H9 (cell line): ENCODE results near the gene TNFRSF18. TPM values are rescaled to one million over a fixed set of nuclear protein-coding genes. Genes with fewer than 3 reads are reported as not detected.

Experiments
- DNase-seq: peaks from one replicate; pipeline ENCODE4 v3.0.0-alpha.2; 2017
- H2AFZ ChIP-seq: one replicate; pipeline ENCODE4 v1.6.1; 2013; ENCODE audit warnings: mild to moderate bottlenecking, low read length, control low read depth, moderate library complexity
- H2AK5ac ChIP-seq: 2 replicates; pipeline ENCODE4 v1.6.1; 2013; ENCODE audit warnings: low read length, control low read depth, mixed read lengths; ENCODE audit not compliant: insufficient read length
- H2BK120ac ChIP-seq: one replicate; pipeline ENCODE4 v1.6.1; 2013; ENCODE audit warnings: low read depth, mild to moderate bottlenecking, low read length, control low read depth, inconsistent platforms; ENCODE audit not compliant: poor library complexity, severe bottlenecking
- H2BK12ac ChIP-seq: 2 replicates; pipeline ENCODE4 v1.6.1; 2013; ENCODE audit warnings: low read length, control low read depth, mixed read lengths, low read depth; ENCODE audit not compliant: insufficient read length
- H2BK15ac ChIP-seq: 2 replicates; pipeline ENCODE4 v1.6.1; 2013; ENCODE audit warnings: low read depth, low read length, control low read depth
- H2BK20ac ChIP-seq: one replicate; pipeline ENCODE4 v1.6.1; 2013; ENCODE audit warnings: low read depth, mild to moderate bottlenecking, low read length, control low read depth, inconsistent platforms; ENCODE audit not compliant: poor library complexity, severe bottlenecking
- H2BK5ac ChIP-seq: 2 replicates; pipeline ENCODE4 v1.6.1; 2013; ENCODE audit warnings: low read length, control low read depth, mixed read lengths; ENCODE audit not compliant: insufficient read length
- H3K14ac ChIP-seq: 2 replicates; pipeline ENCODE4 v1.6.1; 2013; ENCODE audit warnings: low read length, control low read depth; ENCODE audit not compliant: insufficient read depth
- H3K18ac ChIP-seq: 2 replicates; pipeline ENCODE4 v1.6.1; 2013; ENCODE audit warnings: low read depth, mild to moderate bottlenecking, mixed read lengths, low read length, control low read depth; ENCODE audit not compliant: insufficient read length
- H3K23ac ChIP-seq: 2 replicates; pipeline ENCODE4 v1.6.1; 2013; ENCODE audit warnings: low read length, control low read depth, mixed read lengths, low read depth; ENCODE audit not compliant: insufficient read length
- H3K23me2 ChIP-seq: 2 replicates; pipeline ENCODE4 v1.6.1; 2013; ENCODE audit warnings: low read depth, mild to moderate bottlenecking, mixed read lengths, low read length, control low read depth; ENCODE audit not compliant: insufficient read length, poor library complexity, severe bottlenecking
- H3K27ac ChIP-seq: 2 replicates; pipeline ENCODE4 v1.5.1; 2013; ENCODE audit warnings: low read length, control low read depth, mixed read lengths, low read depth; ENCODE audit not compliant: insufficient read length
- H3K27me3 ChIP-seq: 2 replicates; pipeline ENCODE4 v1.6.1; 2013; ENCODE audit warnings: low read length, control low read depth, inconsistent platforms; ENCODE audit not compliant: insufficient read depth
- H3K4ac ChIP-seq: 2 replicates; pipeline ENCODE4 v1.6.1; 2013; ENCODE audit warnings: low read depth, mild to moderate bottlenecking, control low read depth, inconsistent platforms, low read length, moderate library complexity
- H3K4me1 ChIP-seq: 2 replicates; pipeline ENCODE4 v1.6.1; 2013; ENCODE audit warnings: low read length, control low read depth, inconsistent platforms; ENCODE audit not compliant: insufficient read depth
- H3K4me2 ChIP-seq: 2 replicates; pipeline ENCODE4 v1.6.1; 2013; ENCODE audit warnings: low read length, control low read depth, mixed read lengths; ENCODE audit not compliant: insufficient read length, insufficient read depth
- H3K56ac ChIP-seq: 2 replicates; pipeline ENCODE4 v1.6.1; 2013; ENCODE audit warnings: low read depth, mild to moderate bottlenecking, mixed read lengths, low read length, control low read depth; ENCODE audit not compliant: insufficient read length
- H3K79me1 ChIP-seq: 2 replicates; pipeline ENCODE4 v1.6.1; 2013; ENCODE audit warnings: low read depth, mild to moderate bottlenecking, moderate library complexity, low read length, control low read depth, inconsistent platforms; ENCODE audit not compliant: insufficient read depth, poor library complexity, severe bottlenecking
- H3K79me2 ChIP-seq: 2 replicates; pipeline ENCODE4 v1.6.1; 2013; ENCODE audit warnings: low read length, control low read depth, inconsistent platforms; ENCODE audit not compliant: insufficient read depth
- H3K9ac ChIP-seq: 2 replicates; pipeline ENCODE4 v1.6.1; 2013; ENCODE audit warnings: low read length, control low read depth, mixed read lengths; ENCODE audit not compliant: insufficient read length; ENCODE audit errors: extremely low read depth
- H3K9me3 ChIP-seq: one replicate; pipeline ENCODE4 v1.6.1; 2013; ENCODE audit warnings: low read depth, low read length, inconsistent platforms; ENCODE audit not compliant: control insufficient read depth
- H3T11ph ChIP-seq: one replicate; pipeline ENCODE4 v1.6.1; 2013; ENCODE audit warnings: mild to moderate bottlenecking, low read length, control low read depth, inconsistent platforms
- H4K20me1 ChIP-seq: one replicate; pipeline ENCODE4 v1.6.1; 2013; ENCODE audit not compliant: control insufficient read depth, insufficient read length, insufficient read depth
- H4K5ac ChIP-seq: 2 replicates; pipeline ENCODE4 v1.6.1; 2013; ENCODE audit warnings: low read depth, mild to moderate bottlenecking, mixed read lengths, low read length, control low read depth; ENCODE audit not compliant: insufficient read length
- H4K8ac ChIP-seq: replicated peaks from 2 replicates; pipeline ENCODE4 v1.6.1; 2013; ENCODE audit warnings: low read length, control low read depth, mixed read lengths, low read depth; ENCODE audit not compliant: insufficient read length
- H4K91ac ChIP-seq: 2 replicates; pipeline ENCODE4 v1.6.1; 2013; ENCODE audit warnings: low read depth, mild to moderate bottlenecking, moderate library complexity, mixed read lengths, low read length, control low read depth; ENCODE audit not compliant: insufficient read length
- H3K27ac Mint-ChIP-seq, 3 experiments: 2 replicates in 2 of 3; 3 replicates in 1 of 3; pipeline ENCODE4 v1.8.0; 2020 to 2021; ENCODE audit warnings: mixed read lengths in 3 of 3, mild to moderate bottlenecking in 1 of 3, moderate library complexity in 1 of 3
- H3K27me3 Mint-ChIP-seq: 2 replicates; pipeline ENCODE4 v1.8.0; 2021; ENCODE audit warnings: low read depth, mild to moderate bottlenecking, moderate library complexity, mixed read lengths
- H3K36me3 Mint-ChIP-seq, 3 experiments: 2 replicates in 2 of 3; 3 replicates in 1 of 3; pipeline ENCODE4 v1.8.0; 2020 to 2021; ENCODE audit warnings: low read depth in 3 of 3, mixed read lengths in 3 of 3; ENCODE audit not compliant: insufficient read depth in 1 of 3
- H3K4me1 Mint-ChIP-seq, 2 experiments: 2 replicates each; pipeline ENCODE4 v1.8.0; 2020; ENCODE audit warnings: mixed read lengths in 2 of 2
- H3K4me3 Mint-ChIP-seq, 2 experiments: 2 replicates in 1 of 2; 3 replicates in 1 of 2; pipeline ENCODE4 v1.8.0; 2020 to 2021; ENCODE audit warnings: mild to moderate bottlenecking in 2 of 2, mixed read lengths in 2 of 2, moderate library complexity in 1 of 2
- H3K9me3 Mint-ChIP-seq, 2 experiments: 2 replicates in 1 of 2; 3 replicates in 1 of 2; pipeline ENCODE4 v1.8.0; 2020; ENCODE audit warnings: mild to moderate bottlenecking in 2 of 2, mixed read lengths in 2 of 2, moderate library complexity in 1 of 2
- CTCF ChIP-seq: fragments of 200-600 bp; sonication (generic); conservative IDR thresholded peaks from 3 replicates; pipeline ENCODE4 v1.8.0; 2021; ENCODE audit warnings: antibody characterized with exemption, mild to moderate bottlenecking
- whole genome bisulfite sequencing: extraction: QIAGEN DNeasy Blood & Tissue Kit; methylation state at CpG from one replicate; pipeline ENCODE4 v1.1.7; 2013; ENCODE audit warnings: missing lambda C conversion rate, low lambda C conversion rate, mixed read lengths; ENCODE audit not compliant: insufficient read length; ENCODE audit errors: extremely low coverage; 5-methylcytosine and 5-hydroxymethylcytosine counted together
- total RNA-seq: library from RNA; stranded (reverse); gene quantifications from 2 replicates; pipeline ENCODE4 v1.2.1, GENCODE V29; 2021

TNFRSF18 gene
- total RNA-seq, 1 experiment from 2014 or later = 2.0 TPM

GRCh38 chr1:1166642-1167397 lies 39.6 kb downstream of the TNFRSF18 start:
- Histone ChIP-seq H3K23ac (no peak overlapping the region), H2BK15ac (no peak overlapping the region), H3K4me1 (no peaks in the 10 kb centered on the region; the same call in 1 of the 2 replicates), H3K14ac (no peak overlapping the region), H3K9me3 (no peaks in the 10 kb centered on the region), H2BK12ac (no peak overlapping the region), H2AK5ac (no peak overlapping the region), H3K4me2 (no peak overlapping the region), H3K27ac (no peak overlapping the region), H3K18ac (no peak overlapping the region), H2BK20ac (no peak overlapping the region), H4K8ac (no peak overlapping the region), H2BK120ac (no peak overlapping the region), H3K4ac (no peak overlapping the region), H2BK5ac (no peak overlapping the region), H3K27me3 (no peaks in the 10 kb centered on the region), H3K9ac (no peak overlapping the region), H3K23me2 (peaks cover 3% of the 10 kb centered on the region), H3T11ph (no peak overlapping the region), H4K20me1 (no peaks in the 10 kb centered on the region), H4K5ac (no peak overlapping the region), H2AFZ (no peak overlapping the region), H4K91ac (no peak overlapping the region), H3K79me2 (no peaks in the 10 kb centered on the region), H3K56ac (no peak overlapping the region), H3K79me1 (no peaks in the 10 kb centered on the region)
- TF ChIP-seq CTCF = no peak
- Mint-ChIP-seq H3K36me3 (peaks cover 0 to 9% (median 0%) of the 10 kb centered on the region in 3 experiments; a peak in 3 of 7 replicates), H3K4me1 (peaks cover 18 to 26% of the 10 kb centered on the region in 2 experiments), H3K27me3 (peaks cover 3% of the 10 kb centered on the region), H3K9me3 (no peaks in the 10 kb centered on the region), H3K27ac (no peak overlapping the region), H3K4me3 (no peak overlapping the region)
- DNase-seq = no peak
- no CpG with 5 or more reads among the region's 44 CpGs for WGBS
